Prostate gland (tissue), 2 donors: Measurements from ENCODE around the gene MBNL1.

Source experiments
- POLR2A ChIP-seq: fragments of 450-650 bp; IDR thresholded peaks from one replicate; pipeline ENCODE4 v1.6.1; 2016; ENCODE audit warnings: antibody characterized with exemption, mild to moderate bottlenecking
- POLR2AphosphoS5 ChIP-seq: sonication (generic); formaldehyde crosslinking; IDR thresholded peaks from one replicate; pipeline ENCODE4 v1.6.1; 2017; ENCODE audit warnings: antibody characterized with exemption
- TF ChIP-seq, protein P1 (sequence below), 4 experiments: fragments of 200-600 bp in 2 of 4; fragments of 450-650 bp in 2 of 4; sonication (generic) in 2 of 4; IDR thresholded peaks; 1 replicate in 3 of 4; 2 replicates in 1 of 4; pipeline ENCODE4 v1.5.1; 2016 to 2019; ENCODE audit warnings: antibody characterized with exemption in 4 of 4, mild to moderate bottlenecking in 2 of 4, moderate library complexity in 2 of 4

DNA sequence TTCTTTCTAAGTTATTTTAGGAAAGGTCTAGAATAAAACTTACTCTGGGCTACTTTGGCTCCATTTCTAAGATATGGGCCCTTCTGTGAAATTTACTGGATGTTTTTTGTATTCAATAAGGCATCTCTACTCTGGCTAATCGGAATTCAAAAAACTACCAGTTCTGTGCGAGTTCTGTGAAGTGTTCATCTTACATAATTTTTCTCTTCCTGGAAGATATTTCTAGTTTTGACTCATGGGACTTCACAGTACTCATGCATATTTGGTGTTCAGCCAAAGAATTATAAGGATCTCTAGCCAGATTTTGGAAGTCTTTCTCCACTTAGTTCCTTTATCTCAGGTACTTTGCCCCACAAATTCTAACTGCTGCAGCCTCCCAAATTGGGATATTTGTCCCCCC lies 46.4 kb upstream of the MBNL1 start:
- TF ChIP-seq, protein P1, sequence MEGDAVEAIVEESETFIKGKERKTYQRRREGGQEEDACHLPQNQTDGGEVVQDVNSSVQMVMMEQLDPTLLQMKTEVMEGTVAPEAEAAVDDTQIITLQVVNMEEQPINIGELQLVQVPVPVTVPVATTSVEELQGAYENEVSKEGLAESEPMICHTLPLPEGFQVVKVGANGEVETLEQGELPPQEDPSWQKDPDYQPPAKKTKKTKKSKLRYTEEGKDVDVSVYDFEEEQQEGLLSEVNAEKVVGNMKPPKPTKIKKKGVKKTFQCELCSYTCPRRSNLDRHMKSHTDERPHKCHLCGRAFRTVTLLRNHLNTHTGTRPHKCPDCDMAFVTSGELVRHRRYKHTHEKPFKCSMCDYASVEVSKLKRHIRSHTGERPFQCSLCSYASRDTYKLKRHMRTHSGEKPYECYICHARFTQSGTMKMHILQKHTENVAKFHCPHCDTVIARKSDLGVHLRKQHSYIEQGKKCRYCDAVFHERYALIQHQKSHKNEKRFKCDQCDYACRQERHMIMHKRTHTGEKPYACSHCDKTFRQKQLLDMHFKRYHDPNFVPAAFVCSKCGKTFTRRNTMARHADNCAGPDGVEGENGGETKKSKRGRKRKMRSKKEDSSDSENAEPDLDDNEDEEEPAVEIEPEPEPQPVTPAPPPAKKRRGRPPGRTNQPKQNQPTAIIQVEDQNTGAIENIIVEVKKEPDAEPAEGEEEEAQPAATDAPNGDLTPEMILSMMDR (IDR thresholded peaks at IDR 0.05): no peak
- TF ChIP-seq POLR2A: no peak
- no peak for TF ChIP-seq POLR2AphosphoS5
